Calu3 (cell line): Measurements from ENCODE around the gene DPEP1. TPM values are rescaled to one million over a fixed set of nuclear protein-coding genes. Genes with fewer than 3 reads are reported as not detected.

ENCODE experiments used
- BruUV-seq: library from RNA; stranded (reverse); fragments of 400-500 nt; replicated peaks from 2 replicates; lab custom pipeline; 2021; lab: Mats Ljungman, UMichigan
- CTCF ChIA-PET: fragments of 300-600 bp; sonication (Branson Sonifier 250); formaldehyde crosslinking; loops from one replicate; lab custom pipeline; 2022; ENCODE audit warnings: antibody characterized with exemption; lab: Charles Lee
- DNase-seq: peaks from one replicate; pipeline ENCODE4 v3.0.0; 2022
- H3K27ac Mint-ChIP-seq: one replicate; pipeline ENCODE4 v1.8.0; 2022; ENCODE audit warnings: mixed read lengths; ENCODE audit not compliant: unreplicated experiment
- H3K27me3 Mint-ChIP-seq: one replicate; pipeline ENCODE4 v1.8.0; 2022; ENCODE audit warnings: mixed read lengths; ENCODE audit not compliant: unreplicated experiment
- H3K36me3 Mint-ChIP-seq: one replicate; pipeline ENCODE4 v1.8.0; 2022; ENCODE audit warnings: mild to moderate bottlenecking, moderate library complexity, mixed read lengths; ENCODE audit not compliant: insufficient read depth, unreplicated experiment
- H3K4me1 Mint-ChIP-seq: one replicate; pipeline ENCODE4 v1.8.0; 2022; ENCODE audit warnings: mild to moderate bottlenecking, low read depth, mixed read lengths; ENCODE audit not compliant: unreplicated experiment
- H3K4me3 Mint-ChIP-seq: one replicate; pipeline ENCODE4 v1.8.0; 2022; ENCODE audit warnings: mild to moderate bottlenecking, low read depth, moderate library complexity, mixed read lengths; ENCODE audit not compliant: unreplicated experiment
- H3K9me3 Mint-ChIP-seq: one replicate; pipeline ENCODE4 v1.8.0; 2022; ENCODE audit warnings: low read depth, mixed read lengths; ENCODE audit not compliant: unreplicated experiment
- CTCF ChIP-seq: fragments of 200-600 bp; IDR thresholded peaks from one replicate; pipeline ENCODE4 v1.8.0; 2022; ENCODE audit warnings: antibody characterized with exemption; ENCODE audit not compliant: unreplicated experiment
- intact Hi-C: fragments of 100-400 bp; cut with micrococcal nuclease; formaldehyde crosslinking; loops from one replicate; pipeline ENCODE4 v1.10.0; 2022; ENCODE audit not compliant: unreplicated experiment
- total RNA-seq: library from RNA; stranded (reverse); gene quantifications from 2 replicates; pipeline ENCODE4 v1.2.3, GENCODE V29; 2022

Gene DPEP1
- total RNA-seq, 1 experiment from 2014 or later = not detected

GRCh38 chr16:89579351-89579750 lies 34.1 kb upstream of the DPEP1 start:
- TF ChIP-seq CTCF = no peak
- peaks cover 28% of the 10 kb centered on the region for H3K36me3 Mint-ChIP-seq
- H3K4me1 Mint-ChIP-seq = no peaks in the 10 kb centered on the region
- no peaks in the 10 kb centered on the region for H3K9me3 Mint-ChIP-seq
- intact Hi-C loops = no loop called here
- no peak for DNase-seq
- no peak overlapping the region for H3K4me3 Mint-ChIP-seq
- CTCF ChIA-PET = no interaction called here
- no TSS peak for BruUV-seq
- no peak overlapping the region for H3K27ac Mint-ChIP-seq
- H3K27me3 Mint-ChIP-seq = no peaks in the 10 kb centered on the region

DNA sequence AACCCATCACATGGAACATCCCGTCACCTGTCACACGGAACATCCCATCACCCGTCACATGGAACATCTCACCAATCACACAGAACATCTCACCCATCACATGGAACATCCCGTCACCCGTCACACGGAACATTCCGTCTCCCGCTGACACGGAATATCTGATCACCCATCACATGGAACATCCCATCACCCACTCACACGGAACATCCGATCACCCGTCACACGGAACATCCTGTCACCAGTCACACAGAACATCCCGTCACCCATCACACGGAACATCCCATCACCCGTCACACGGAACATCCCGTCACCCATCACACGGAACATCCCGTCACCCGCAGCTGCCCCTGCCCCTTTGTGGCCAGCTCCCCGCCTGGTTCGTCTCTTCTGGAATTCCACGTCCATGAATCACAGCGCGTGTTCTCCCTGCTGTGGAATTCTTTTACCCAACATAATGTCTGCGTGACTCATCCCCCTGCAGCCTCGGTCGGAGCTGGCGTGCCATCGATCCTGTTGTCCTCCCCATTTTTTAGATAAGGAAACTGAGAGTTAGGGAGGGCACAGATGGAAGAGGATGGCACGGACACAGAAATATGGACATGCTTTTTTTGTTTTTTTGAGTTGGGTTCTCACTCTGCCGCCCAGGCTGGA lies 32.3 kb upstream of the DPEP1 start:
- Mint-ChIP-seq H3K36me3 (peaks cover 25% of the 10 kb centered on the region), H3K4me1 (no peaks in the 10 kb centered on the region), H3K4me3 (no peak overlapping the region), H3K9me3 (no peaks in the 10 kb centered on the region), H3K27ac (no peak overlapping the region), H3K27me3 (no peaks in the 10 kb centered on the region)
- CTCF ChIA-PET = interaction anchor here (0.8 kb wide), 1 partner anchor 74 kb away, joined by 12 read pairs; no protein-coding TSS in a partner anchor
- intact Hi-C loops = loop anchor here (5.0 kb wide), 1 partner anchor 61 kb away; no protein-coding TSS in a partner anchor
- DNase-seq = peak; percentile 77
- BruUV-seq = no TSS peak
- TF ChIP-seq CTCF = no peak

DNA sequence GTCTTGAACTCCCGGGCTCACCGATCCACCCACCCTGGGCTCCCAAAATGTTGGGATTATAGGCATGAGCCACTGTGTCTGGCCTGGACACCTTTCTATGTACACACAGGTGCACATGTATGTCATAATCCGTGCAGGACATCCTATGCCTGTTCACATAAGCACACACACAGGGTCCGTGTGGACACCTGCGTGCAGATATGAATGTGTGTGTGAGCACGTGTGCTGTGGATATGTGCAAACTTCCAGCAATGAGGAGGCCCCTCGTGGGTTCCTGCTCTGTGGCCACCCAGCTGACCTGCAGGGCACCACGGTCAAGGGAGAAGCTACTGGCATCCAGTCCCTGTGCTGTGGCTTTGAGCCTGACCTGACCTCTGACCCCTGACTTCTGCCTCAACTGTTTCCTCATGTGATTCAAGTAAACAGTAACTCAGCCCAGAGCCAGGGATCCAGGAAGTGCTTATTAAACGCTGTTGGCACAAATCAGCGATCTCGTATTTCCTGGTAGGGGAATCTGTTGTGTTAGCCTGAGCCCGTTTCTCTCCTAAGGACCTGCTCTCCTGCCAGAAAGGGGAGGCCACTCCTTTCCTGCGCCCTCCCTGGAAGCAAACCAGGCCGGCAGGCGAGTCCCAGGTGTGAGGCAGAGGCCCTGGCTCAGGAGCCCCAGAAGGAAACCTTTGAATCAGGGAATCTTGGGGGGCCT lies 31.4 kb upstream of the DPEP1 start:
- BruUV-seq = no TSS peak

More for the DNA sequence above, 31.4 kb upstream of the DPEP1 start:
- Mint-ChIP-seq H3K4me3 (no peak overlapping the region), H3K36me3 (peaks cover 31% of the 10 kb centered on the region), H3K4me1 (no peaks in the 10 kb centered on the region), H3K27me3 (no peaks in the 10 kb centered on the region), H3K9me3 (no peaks in the 10 kb centered on the region), H3K27ac (peak overlapping the region; percentile 18)
- no peak for TF ChIP-seq CTCF
- intact Hi-C loops = loop anchor here (5.0 kb wide), 1 partner anchor 60 kb away; no protein-coding TSS in a partner anchor
- CTCF ChIA-PET = interaction anchor here (0.8 kb wide), 1 partner anchor 73 kb away, joined by 12 read pairs; no protein-coding TSS in a partner anchor
- DNase-seq = peak; percentile 73
